Muscle layer of colon (tissue), 2 donors: ENCODE measurements around the gene IKBIP.
"Not testable (repeated sequence)": the region's sequence is repeated elsewhere in the genome, so short reads cannot be mapped to it uniquely, and the experiment has no call there.

Experiments used
- H3K27ac ChIP-seq: one replicate; pipeline ENCODE4 v1.7.0; 2013; ENCODE audit warnings: low read depth, mild to moderate bottlenecking, low read length, moderate library complexity
- H3K27me3 ChIP-seq, 2 donors: one replicate each; pipeline ENCODE4 v1.7.0; 2013; ENCODE audit warnings: low read length in 2 of 2, mild to moderate bottlenecking in 2 of 2; ENCODE audit not compliant: insufficient read depth in 2 of 2, control insufficient read depth in 1 of 2
- H3K36me3 ChIP-seq: one replicate; pipeline ENCODE4 v1.7.0; 2013; ENCODE audit warnings: mild to moderate bottlenecking, low read length; ENCODE audit not compliant: insufficient read depth
- H3K4me1 ChIP-seq: one replicate; pipeline ENCODE4 v1.7.0; 2013; ENCODE audit warnings: mild to moderate bottlenecking, low read length; ENCODE audit not compliant: insufficient read depth
- H3K4me3 ChIP-seq, 2 donors: one replicate each; pipeline ENCODE4 v1.7.0; 2013; ENCODE audit warnings: low read length in 2 of 2, low read depth in 1 of 2, mild to moderate bottlenecking in 1 of 2, moderate library complexity in 1 of 2
- H3K9ac ChIP-seq: one replicate; pipeline ENCODE4 v1.7.0; 2013; ENCODE audit warnings: low read length
- H3K9me3 ChIP-seq: one replicate; pipeline ENCODE4 v1.7.0; 2013; ENCODE audit warnings: mild to moderate bottlenecking, low read length
- donor health status: abdominal sarcoma.
- donor health status: Adenocarcinoma of cecum.

The IKBIP gene

DNA sequence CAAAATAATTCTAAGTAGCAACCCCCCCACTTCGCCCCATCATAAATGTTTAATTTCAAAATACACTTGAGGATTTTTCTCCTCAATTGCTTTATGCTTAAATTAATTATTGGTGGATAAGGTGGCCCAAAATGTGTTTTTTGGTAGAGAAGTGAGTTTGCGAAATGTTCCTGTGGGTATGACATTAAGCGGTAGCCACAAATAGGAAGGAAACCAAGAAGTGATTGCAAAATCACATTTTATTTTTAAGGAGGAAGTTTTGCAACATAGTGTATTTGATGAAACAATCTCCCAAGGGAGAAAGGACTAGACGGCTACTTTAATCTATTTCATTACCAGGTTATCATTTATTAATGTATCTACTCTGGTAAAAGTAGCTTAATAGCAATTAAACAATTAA, 25.6 kb downstream of the IKBIP start:
- Histone ChIP-seq H3K4me1 (no peaks in the 10 kb centered on the region), H3K9me3 (no peaks in the 10 kb centered on the region), H3K9ac (no peak overlapping the region), H3K27me3 (no peaks in the 10 kb centered on the region), H3K36me3 (no peaks in the 10 kb centered on the region), H3K4me3 (no peak overlapping the region), H3K27ac (no peak overlapping the region)

DNA sequence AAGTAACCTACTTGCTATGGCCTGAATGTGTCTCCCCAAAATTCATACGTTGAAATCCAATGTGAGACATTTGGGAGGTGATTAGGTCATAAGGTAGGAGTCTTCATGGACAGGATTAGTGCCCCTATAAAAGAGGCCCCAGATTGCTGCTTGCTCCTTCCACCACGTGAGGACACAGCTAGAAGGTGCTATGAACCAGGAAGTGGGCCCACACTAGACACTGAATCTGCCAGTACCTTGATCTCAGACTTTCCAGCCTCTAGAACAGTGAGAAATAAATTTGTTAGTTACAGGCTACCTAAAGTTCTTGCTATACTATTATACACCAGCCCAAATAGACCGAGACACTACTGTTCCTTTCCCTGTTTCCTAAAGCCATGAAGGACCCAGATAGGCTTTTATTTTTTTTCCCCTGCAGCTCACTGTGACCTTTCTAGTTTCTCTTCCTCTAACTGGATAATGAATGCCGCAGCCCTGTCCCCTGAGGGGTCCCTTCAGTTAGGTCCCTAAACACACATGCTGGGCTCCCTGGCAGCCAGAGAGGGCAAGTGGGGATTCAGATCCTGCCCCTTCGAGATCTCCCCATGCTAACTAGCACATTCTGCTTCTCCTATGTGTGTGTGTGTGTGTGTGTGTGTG, 31.8 kb downstream of the IKBIP start:
- Histone ChIP-seq H3K27me3 (no peaks in the 10 kb centered on the region), H3K4me3 (no peak overlapping the region), H3K4me1 (no peaks in the 10 kb centered on the region), H3K27ac (no peak overlapping the region), H3K36me3 (no peaks in the 10 kb centered on the region), H3K9ac (no peak overlapping the region), H3K9me3 (no peaks in the 10 kb centered on the region)

DNA sequence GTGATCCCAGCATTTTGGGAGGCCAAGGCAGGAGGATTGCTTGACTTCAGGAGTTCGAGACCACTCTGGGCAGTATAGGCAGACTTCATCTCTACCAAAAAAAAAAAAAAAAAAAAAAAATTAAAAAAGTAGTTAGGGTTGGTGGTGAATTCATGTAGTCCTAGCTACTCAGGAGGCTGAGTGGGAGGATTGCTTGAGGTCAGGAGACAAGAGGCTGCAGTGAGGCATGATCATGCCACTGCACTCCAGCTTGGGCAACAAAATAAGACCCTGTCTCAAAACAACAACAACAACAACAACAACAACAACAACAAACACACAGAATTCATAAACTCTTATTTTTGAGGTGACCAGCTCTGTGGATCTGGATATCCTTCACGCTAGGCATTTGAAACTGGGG, 34.0 kb downstream of the IKBIP start:
- no peaks in the 10 kb centered on the region for H3K27me3 ChIP-seq
- H3K9me3 ChIP-seq = no peaks in the 10 kb centered on the region
- no peak overlapping the region for H3K9ac ChIP-seq
- H3K4me1 ChIP-seq = no peaks in the 10 kb centered on the region
- no peak overlapping the region for H3K4me3 ChIP-seq
- no peak overlapping the region for H3K27ac ChIP-seq
- H3K36me3 ChIP-seq = no peaks in the 10 kb centered on the region

DNA sequence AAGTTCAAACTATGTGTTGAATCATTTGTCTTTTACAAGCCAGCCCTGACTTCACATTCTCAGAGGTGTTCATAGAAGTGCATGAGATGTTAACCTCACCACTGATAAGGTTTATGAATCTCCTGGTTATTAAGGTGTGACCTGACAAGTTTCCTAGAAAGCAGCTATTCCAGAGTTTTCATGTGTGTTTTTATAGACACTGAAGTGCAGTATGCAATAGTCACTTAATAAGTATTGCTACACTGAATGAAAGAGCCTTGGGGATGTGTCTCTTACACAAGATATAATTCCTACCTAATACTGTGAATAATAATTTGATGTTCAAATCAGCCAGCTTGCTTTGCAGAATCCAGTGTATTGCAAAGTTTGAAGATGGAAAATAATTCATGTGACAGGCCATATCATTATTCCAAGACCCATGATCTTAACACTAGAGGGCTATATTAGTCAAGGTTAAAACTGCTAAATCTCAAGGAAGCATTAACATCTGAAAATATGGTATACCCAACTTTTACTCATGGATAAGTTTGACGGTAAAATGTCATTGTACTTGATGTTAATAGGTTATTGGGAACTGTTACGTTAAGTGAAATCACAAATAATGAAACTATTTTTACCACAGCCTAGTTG, 38.1 kb downstream of the IKBIP start:
- H3K4me1 ChIP-seq = no peaks in the 10 kb centered on the region
- no peak overlapping the region for H3K27ac ChIP-seq
- no peaks in the 10 kb centered on the region for H3K27me3 ChIP-seq
- no peaks in the 10 kb centered on the region for H3K9me3 ChIP-seq
- H3K9ac ChIP-seq = no peak overlapping the region
- H3K36me3 ChIP-seq = peaks cover 34% of the 10 kb centered on the region
- H3K4me3 ChIP-seq = no peak overlapping the region

DNA sequence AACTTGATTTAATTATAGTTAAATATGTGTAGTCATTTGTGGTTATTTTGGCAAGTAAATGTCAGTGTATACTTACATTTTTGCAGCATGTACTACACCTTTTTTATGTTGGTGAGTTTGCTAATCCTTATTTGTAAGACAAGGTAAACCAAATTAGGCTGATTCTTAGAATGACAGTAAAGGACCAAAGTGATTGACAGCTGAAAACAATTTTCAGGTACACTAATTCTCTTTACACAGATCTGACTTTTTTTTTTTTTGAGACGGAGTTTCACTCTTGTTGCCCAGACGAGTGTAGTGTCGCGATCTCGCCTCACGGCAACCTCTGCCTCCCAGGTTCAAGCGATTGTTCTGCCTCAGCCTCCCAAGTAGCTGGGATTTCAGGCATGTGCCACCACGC, 42.7 kb downstream of the IKBIP start:
- peaks cover under 1% of the 10 kb centered on the region for H3K4me1 ChIP-seq
- H3K9me3 ChIP-seq = no peaks in the 10 kb centered on the region
- H3K9ac ChIP-seq = no peak overlapping the region
- peaks cover 75% of the 10 kb centered on the region for H3K36me3 ChIP-seq
- no peak overlapping the region for H3K4me3 ChIP-seq
- H3K27me3 ChIP-seq = no peaks in the 10 kb centered on the region
- H3K27ac ChIP-seq = no peak overlapping the region

DNA sequence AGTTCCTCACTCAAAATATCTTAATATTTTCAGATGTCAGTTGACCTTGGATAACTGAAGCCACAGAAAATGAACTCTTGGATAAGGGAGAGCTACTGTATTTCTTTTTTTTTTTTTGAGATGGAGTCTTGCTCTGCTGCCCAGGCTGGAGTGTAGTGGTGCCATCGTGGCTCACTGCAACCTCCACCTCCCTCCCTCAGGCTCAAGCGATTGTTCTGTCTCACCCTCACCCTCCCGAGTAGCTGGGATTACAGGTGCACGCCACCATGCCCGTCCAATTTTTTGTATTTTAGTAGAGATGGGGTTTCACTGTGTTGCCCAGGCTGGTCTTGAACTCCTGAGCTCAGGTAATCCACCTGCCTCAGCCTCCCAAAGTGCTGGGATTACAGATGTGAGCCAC, 47.3 kb downstream of the IKBIP start:
- not testable (repeated sequence) for H3K9me3 ChIP-seq, H3K9ac ChIP-seq, H3K4me3 ChIP-seq, H3K27ac ChIP-seq, H3K27me3 ChIP-seq
- Histone ChIP-seq H3K4me1 (peaks cover 26% of the 10 kb centered on the region), H3K36me3 (peaks cover 56% of the 10 kb centered on the region)

DNA sequence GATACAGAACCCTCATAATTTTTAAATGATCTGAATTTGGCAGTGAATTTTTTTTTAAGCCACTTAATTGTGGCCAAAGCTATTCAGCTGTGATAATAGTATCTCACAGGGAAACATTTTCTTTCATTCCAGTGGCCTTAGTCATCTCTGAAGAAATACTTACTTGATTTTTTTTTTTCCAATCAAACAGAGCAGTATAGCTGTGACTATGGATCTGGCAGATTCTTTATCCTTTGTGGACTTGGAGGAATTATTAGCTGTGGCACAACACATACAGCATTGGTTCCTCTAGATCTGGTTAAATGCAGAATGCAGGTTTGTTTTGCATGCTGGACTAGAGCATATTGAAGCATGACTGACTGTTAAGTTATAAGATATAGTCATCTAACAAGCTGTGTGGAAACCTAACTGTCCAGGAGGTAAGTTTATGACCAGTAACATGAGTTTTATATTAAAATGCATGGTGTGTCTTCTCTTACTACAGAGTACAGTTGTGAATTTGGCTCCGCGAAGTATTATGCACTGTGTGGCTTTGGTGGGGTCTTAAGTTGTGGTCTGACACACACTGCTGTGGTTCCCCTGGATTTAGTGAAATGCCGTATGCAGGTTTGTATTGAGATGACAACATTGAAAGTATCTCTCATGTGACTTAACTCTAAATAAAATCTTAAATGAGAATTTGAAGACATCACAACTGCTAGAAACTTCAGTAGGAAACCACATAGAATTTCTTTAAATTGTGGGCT, 49.2 kb downstream of the IKBIP start:
- peaks cover 26% of the 10 kb centered on the region for H3K4me1 ChIP-seq
- H3K27ac ChIP-seq = no peak overlapping the region
- no peaks in the 10 kb centered on the region for H3K27me3 ChIP-seq
- peak overlapping the region; percentile 53 to 89 for H3K4me3 ChIP-seq
- H3K9ac ChIP-seq = peak overlapping the region; percentile 83
- peaks cover 38% of the 10 kb centered on the region for H3K36me3 ChIP-seq
- no peaks in the 10 kb centered on the region for H3K9me3 ChIP-seq

DNA sequence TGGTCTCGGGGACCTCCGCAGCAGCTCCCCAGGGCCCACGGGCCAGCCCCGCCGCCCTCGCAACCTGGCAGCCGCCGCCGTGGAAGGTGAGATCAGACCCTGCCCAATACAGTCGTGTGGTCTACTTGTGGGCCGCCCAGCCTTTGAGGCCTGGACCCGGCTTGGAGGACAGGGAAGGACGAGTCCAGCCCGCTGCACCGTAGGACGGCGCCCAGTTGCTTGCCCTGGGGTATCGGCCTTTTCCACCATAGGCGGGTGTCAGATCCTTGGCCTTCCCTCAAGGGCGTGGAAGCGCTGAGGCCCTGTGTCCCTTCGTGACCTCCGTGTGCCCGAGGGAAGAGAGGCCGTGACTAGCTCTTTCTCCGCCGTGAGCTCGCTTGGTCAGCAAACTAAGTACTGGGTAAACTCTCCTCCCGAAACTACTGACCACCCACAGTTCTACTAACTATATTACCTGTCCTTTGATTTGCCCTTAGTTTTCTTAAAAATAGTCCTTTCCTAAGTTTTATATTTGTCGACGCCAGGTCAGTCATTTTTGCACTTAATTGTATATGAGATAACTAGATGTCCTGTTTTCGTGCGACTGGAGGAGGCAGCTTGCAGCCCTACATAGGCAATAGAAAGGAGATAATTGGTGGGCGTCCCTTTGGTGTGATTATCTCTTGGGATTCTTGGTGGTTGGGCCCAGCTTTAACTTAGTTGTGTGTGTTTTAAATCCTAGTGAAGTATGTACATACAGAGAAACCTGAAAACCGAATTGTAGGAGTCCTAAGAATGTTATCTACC, 50.3 kb downstream of the IKBIP start:
- Histone ChIP-seq H3K36me3 (peaks cover 26% of the 10 kb centered on the region), H3K9ac (peak overlapping the region; percentile 83), H3K4me1 (peaks cover 26% of the 10 kb centered on the region), H3K27ac (peak overlapping the region; percentile 80), H3K4me3 (peak overlapping the region; percentile 69 to 89), H3K27me3 (no peaks in the 10 kb centered on the region), H3K9me3 (no peaks in the 10 kb centered on the region)

DNA sequence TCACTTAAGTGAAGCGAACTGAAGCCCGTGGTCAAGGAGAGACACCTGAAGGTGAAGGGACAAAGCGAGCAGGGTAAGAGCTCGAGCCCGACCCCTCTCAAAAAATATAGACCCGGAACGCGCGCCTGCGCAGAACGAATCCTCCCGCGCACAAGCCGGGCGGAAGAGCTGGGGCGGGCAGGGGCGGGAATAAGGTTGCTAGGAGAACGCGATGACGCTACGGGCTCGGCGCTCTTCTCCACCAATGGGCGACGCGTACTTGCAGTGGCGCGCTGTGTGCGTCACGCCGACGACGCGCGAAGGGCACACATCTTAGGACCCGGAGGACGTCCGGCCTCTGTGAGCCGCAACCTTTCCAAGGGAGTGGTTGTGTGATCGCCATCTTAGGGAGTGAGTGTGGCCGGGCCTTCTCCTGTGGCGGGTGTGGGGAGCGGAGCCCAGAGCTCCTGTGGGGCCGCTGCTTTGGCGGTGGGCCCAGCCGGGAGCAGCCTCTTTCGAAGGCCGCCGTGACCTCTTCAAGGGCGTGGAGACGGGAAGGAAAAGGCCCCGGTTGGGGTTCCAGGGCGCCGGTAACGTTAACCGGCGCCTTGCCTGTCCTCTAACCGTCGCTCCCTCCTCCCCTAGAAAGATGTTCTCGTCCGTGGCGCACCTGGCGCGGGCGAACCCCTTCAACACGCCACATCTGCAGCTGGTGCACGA, 51.1 kb downstream of the IKBIP start, which contains the start of gene SLC25A3:
Gene SLC25A3 (plus strand): TSS at position 336 of the 699 bp plus-strand sequence. CDS start 293 bp downstream, at position 629.
- Histone ChIP-seq H3K4me3 (peak within 1 kb of the TSS; percentile 69 to 89), H3K9ac (peak within 1 kb of the TSS; percentile 85), H3K9me3 (no peaks in the 10 kb centered on the region), H3K4me1 (peaks cover 26% of the 10 kb centered on the region), H3K36me3 (peaks cover 20% of the 10 kb centered on the region), H3K27me3 (no peaks in the 10 kb centered on the region), H3K27ac (peak within 1 kb of the TSS; percentile 80)

DNA sequence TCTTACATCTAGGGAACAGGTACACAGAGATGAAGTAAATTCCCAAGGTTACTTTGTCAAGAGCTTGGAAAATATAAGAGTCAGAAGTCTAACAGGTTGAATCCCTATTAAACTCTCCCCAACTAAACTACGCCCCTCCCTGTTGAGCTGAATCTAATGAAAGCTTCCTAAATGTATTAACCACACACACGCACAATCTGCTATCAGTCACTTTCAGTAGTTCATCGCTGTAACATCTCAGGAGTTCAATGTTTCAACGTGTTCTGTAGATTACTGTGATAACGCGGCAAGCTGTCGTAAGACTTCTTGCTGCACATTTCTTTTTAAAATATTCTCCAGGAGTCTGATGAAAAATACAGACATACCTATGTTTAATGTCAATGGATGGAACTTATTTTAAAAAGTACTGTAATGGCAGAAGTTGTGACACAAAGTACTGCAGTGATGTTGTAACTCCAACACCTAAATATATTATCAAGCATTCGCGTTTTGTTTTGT, 51.7 kb downstream of the IKBIP start:
- no peaks in the 10 kb centered on the region for H3K27me3 ChIP-seq

More for the DNA sequence above, 51.7 kb downstream of the IKBIP start:
- peak overlapping the region; percentile 85 for H3K9ac ChIP-seq
- peak overlapping the region; percentile 67 for H3K27ac ChIP-seq
- H3K4me1 ChIP-seq = peaks cover 26% of the 10 kb centered on the region
- H3K36me3 ChIP-seq = peaks cover 14% of the 10 kb centered on the region
- no peaks in the 10 kb centered on the region for H3K9me3 ChIP-seq
- H3K4me3 ChIP-seq = peak overlapping the region; percentile 37 to 89
